Measurements from ENCODE around the gene SLC24A3. TPM values are rescaled to one million over a fixed set of nuclear protein-coding genes. Genes with fewer than 3 reads are reported as not detected.

SLC24A3 gene
- total and polyA plus RNA-seq, 2 donors from 2014 or later: 0.86 to 5.2 TPM

- DNase-seq (no peak), FAIRE-seq (no peak)
- no peaks in the 10 kb centered on the region for H3K27me3 ChIP-seq (ENCODE audit: control insufficient read depth, insufficient read depth, low read length)
- intact Hi-C loops (cut with DNase I): no loop called here
- no peak overlapping the region for H3K9ac ChIP-seq (ENCODE audit: low read length in 3 of 3)
- TF ChIP-seq, protein P1, sequence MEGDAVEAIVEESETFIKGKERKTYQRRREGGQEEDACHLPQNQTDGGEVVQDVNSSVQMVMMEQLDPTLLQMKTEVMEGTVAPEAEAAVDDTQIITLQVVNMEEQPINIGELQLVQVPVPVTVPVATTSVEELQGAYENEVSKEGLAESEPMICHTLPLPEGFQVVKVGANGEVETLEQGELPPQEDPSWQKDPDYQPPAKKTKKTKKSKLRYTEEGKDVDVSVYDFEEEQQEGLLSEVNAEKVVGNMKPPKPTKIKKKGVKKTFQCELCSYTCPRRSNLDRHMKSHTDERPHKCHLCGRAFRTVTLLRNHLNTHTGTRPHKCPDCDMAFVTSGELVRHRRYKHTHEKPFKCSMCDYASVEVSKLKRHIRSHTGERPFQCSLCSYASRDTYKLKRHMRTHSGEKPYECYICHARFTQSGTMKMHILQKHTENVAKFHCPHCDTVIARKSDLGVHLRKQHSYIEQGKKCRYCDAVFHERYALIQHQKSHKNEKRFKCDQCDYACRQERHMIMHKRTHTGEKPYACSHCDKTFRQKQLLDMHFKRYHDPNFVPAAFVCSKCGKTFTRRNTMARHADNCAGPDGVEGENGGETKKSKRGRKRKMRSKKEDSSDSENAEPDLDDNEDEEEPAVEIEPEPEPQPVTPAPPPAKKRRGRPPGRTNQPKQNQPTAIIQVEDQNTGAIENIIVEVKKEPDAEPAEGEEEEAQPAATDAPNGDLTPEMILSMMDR (IDR thresholded peaks at IDR 0.05; ENCODE audit: borderline replicate concordance, extremely low read depth, insufficient read depth): no peak
- no peak overlapping the region for H3K4me3 ChIP-seq (ENCODE audit: low read length in 3 of 3)
- H3K4me1 ChIP-seq (ENCODE audit: control insufficient read depth in 2 of 3, insufficient read depth in 2 of 3, low read depth in 1 of 3, low read length in 3 of 3): no peaks in the 10 kb centered on the region
- H3K36me3 ChIP-seq (ENCODE audit: control insufficient read depth in 2 of 3, insufficient read depth in 3 of 3, low read length in 3 of 3): no peaks in the 10 kb centered on the region
- no peak overlapping the region for H3K27ac ChIP-seq (ENCODE audit: low read depth in 2 of 2, low read length in 2 of 2)
- H3K9me3 ChIP-seq (ENCODE audit: control insufficient read depth in 2 of 3, insufficient read depth in 1 of 3, low read length in 3 of 3): no peaks in the 10 kb centered on the region
Observed at GRCh38 chr20:19310541-19310940, 98.1 kb downstream of the SLC24A3 start.

- Histone ChIP-seq H3K4me3 (ENCODE audit: low read length in 3 of 3) (no peak overlapping the region), H3K36me3 (ENCODE audit: control insufficient read depth in 2 of 3, insufficient read depth in 3 of 3, low read length in 3 of 3) (no peaks in the 10 kb centered on the region), H3K27me3 (ENCODE audit: control insufficient read depth, insufficient read depth, low read length) (no peaks in the 10 kb centered on the region), H3K27ac (ENCODE audit: low read depth in 2 of 2, low read length in 2 of 2) (no peak overlapping the region), H3K4me1 (ENCODE audit: control insufficient read depth in 2 of 3, insufficient read depth in 2 of 3, low read depth in 1 of 3, low read length in 3 of 3) (no peaks in the 10 kb centered on the region), H3K9me3 (ENCODE audit: control insufficient read depth in 2 of 3, insufficient read depth in 1 of 3, low read length in 3 of 3) (no peaks in the 10 kb centered on the region), H3K9ac (ENCODE audit: low read length in 3 of 3) (no peak overlapping the region)
- TF ChIP-seq, protein P1 (IDR thresholded peaks at IDR 0.05; ENCODE audit: borderline replicate concordance, extremely low read depth, insufficient read depth): no peak
- FAIRE-seq (no peak), DNase-seq (no peak)
- intact Hi-C loops (cut with DNase I): no loop called here
Observed at GRCh38 chr20:19313342-19314069, 101.1 kb downstream of the SLC24A3 start.

GRCh38 chr20:19314621-19315020, 102.2 kb downstream of the SLC24A3 start:
- DNase-seq: peak in 2 of 5 donors; percentile 9 to 27

More at GRCh38 chr20:19314621-19315020, 102.2 kb downstream of the SLC24A3 start:
- TF ChIP-seq, protein P1 (IDR thresholded peaks at IDR 0.05; ENCODE audit: borderline replicate concordance, extremely low read depth, insufficient read depth): no peak
- Histone ChIP-seq H3K9ac (ENCODE audit: low read length in 3 of 3) (no peak overlapping the region), H3K9me3 (ENCODE audit: control insufficient read depth in 2 of 3, insufficient read depth in 1 of 3, low read length in 3 of 3) (no peaks in the 10 kb centered on the region), H3K27ac (ENCODE audit: low read depth in 2 of 2, low read length in 2 of 2) (no peak overlapping the region), H3K4me3 (ENCODE audit: low read length in 3 of 3) (no peak overlapping the region), H3K27me3 (ENCODE audit: control insufficient read depth, insufficient read depth, low read length) (no peaks in the 10 kb centered on the region), H3K36me3 (ENCODE audit: control insufficient read depth in 2 of 3, insufficient read depth in 3 of 3, low read length in 3 of 3) (no peaks in the 10 kb centered on the region), H3K4me1 (ENCODE audit: control insufficient read depth in 2 of 3, insufficient read depth in 2 of 3, low read depth in 1 of 3, low read length in 3 of 3) (no peaks in the 10 kb centered on the region)
- no peak for FAIRE-seq
- intact Hi-C loops (cut with DNase I): no loop called here

Data from kidney (tissue), 14 donors.